K562 treated with DMSO at 1 percent for 48 hours (cell line): Measurements from ENCODE around the gene MSX2. TPM values are rescaled to one million over a fixed set of nuclear protein-coding genes. Genes with fewer than 3 reads are reported as not detected.

Source experiments
- total RNA-seq: library from RNA; unstranded; fragments of 300-600 nt; gene quantifications from 2 replicates; pipeline ENCODE4 v1.2.3, GENCODE V29; 2022; ENCODE audit warnings: low replicate concordance; ENCODE audit errors: extremely low read depth

MSX2 gene
- total RNA-seq: not detected in 2 replicates

GRCh38 chr5:174724484-174725260 is at the start of gene MSX2:
Gene MSX2, plus strand, starts transcription at chr5:174724582. Its CDS starts 78 bp downstream, at chr5:174724660.

